Karpas-422 (cell line): ENCODE data around the gene PTPRK. TPM values are rescaled to one million over a fixed set of nuclear protein-coding genes. Genes with fewer than 3 reads are reported as not detected.

ENCODE experiments used
- DNase-seq: peaks from one replicate; pipeline ENCODE4 v3.0.0-alpha.2; 2015
- H2AFZ ChIP-seq: fragments of 200-600 bp; sonication (generic); 2 replicates; pipeline ENCODE4 v1.6.1; 2014; ENCODE audit warnings: antibody characterized with exemption, low read length, mixed read lengths
- H3K27ac ChIP-seq: fragments of 200-600 bp; sonication (generic); 2 replicates; pipeline ENCODE4 v1.5.1; 2014; ENCODE audit warnings: mild to moderate bottlenecking, low read length, moderate library complexity
- H3K27me3 ChIP-seq: fragments of 200-600 bp; sonication (generic); 2 replicates; pipeline ENCODE4 v1.6.1; 2014; ENCODE audit warnings: low read length, mixed read lengths
- H3K36me3 ChIP-seq: fragments of 200-600 bp; sonication (generic); 2 replicates; pipeline ENCODE4 v1.6.1; 2014; ENCODE audit warnings: low read length, mixed read lengths; ENCODE audit not compliant: insufficient read depth
- H3K4me1 ChIP-seq: fragments of 200-600 bp; sonication (generic); 2 replicates; pipeline ENCODE4 v1.6.1; 2014; ENCODE audit warnings: mild to moderate bottlenecking, low read length, mixed read lengths
- H3K4me2 ChIP-seq: fragments of 200-600 bp; sonication (generic); 2 replicates; pipeline ENCODE4 v1.6.1; 2014; ENCODE audit warnings: low read length, low read depth, mild to moderate bottlenecking; ENCODE audit not compliant: poor library complexity, severe bottlenecking
- H3K4me3 ChIP-seq: fragments of 200-600 bp; sonication (generic); 2 replicates; pipeline ENCODE4 v1.5.1; 2014; ENCODE audit warnings: mild to moderate bottlenecking, antibody characterized with exemption, low read length, mixed read lengths
- H3K79me2 ChIP-seq: fragments of 200-600 bp; sonication (generic); 2 replicates; pipeline ENCODE4 v1.6.1; 2014; ENCODE audit warnings: mild to moderate bottlenecking, low read length, mixed read lengths
- H3K9ac ChIP-seq: fragments of 200-600 bp; sonication (generic); 2 replicates; pipeline ENCODE4 v1.6.0; 2014; ENCODE audit warnings: low read length
- H3K9me2 ChIP-seq: fragments of 200-600 bp; sonication (generic), shearing (Covaris generic); replicated peaks from 2 replicates; pipeline ENCODE4 v1.6.0; 2014; ENCODE audit warnings: mild to moderate bottlenecking, low read length, moderate library complexity; ENCODE audit not compliant: insufficient read depth
- H3K9me3 ChIP-seq: fragments of 300-700, 200-600 bp; sonication (generic); 2 replicates; pipeline ENCODE4 v1.6.1; 2014; ENCODE audit warnings: low read length, mixed read lengths
- H4K20me1 ChIP-seq: fragments of 200-600 bp; sonication (generic); 2 replicates; pipeline ENCODE4 v1.6.1; 2014; ENCODE audit warnings: mild to moderate bottlenecking, antibody characterized with exemption, low read length, low read depth; ENCODE audit not compliant: insufficient read depth
- total RNA-seq: library from RNA; depleted of rRNA; stranded (reverse); fragments of >200 nt; shearing (Covaris generic); gene quantifications from 2 replicates; pipeline ENCODE4 v1.2.3, GENCODE V29; 2014; ENCODE audit warnings: low replicate concordance

Gene PTPRK
- total RNA-seq, 1 experiment from 2014 or later: 0.04 TPM

DNA sequence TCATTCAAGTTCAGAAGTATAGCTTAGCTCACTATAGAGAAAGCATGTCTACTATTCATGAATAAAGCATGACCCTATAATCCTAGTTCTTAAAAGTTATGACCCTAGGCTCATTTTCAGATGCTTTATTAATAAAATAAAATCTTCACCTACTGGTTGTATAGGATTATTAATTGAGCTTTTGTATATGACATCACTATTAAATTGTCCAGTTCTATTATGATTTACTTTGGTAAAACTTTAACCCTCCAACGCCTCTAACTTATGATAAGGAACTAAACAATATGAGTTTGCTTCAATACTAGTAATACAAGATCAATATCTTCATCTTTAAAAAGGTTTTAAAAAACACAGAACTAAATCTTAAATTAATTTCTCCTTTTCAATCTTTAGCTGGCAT is 356.1 kb downstream of the PTPRK start:
- Histone ChIP-seq H3K4me2 (no peak overlapping the region), H2AFZ (no peak overlapping the region), H3K4me3 (no peak overlapping the region), H4K20me1 (no peaks in the 10 kb centered on the region), H3K9me3 (peaks cover 4% of the 10 kb centered on the region; the same call in 1 of the 2 replicates), H3K27me3 (no peaks in the 10 kb centered on the region), H3K9me2 (no peaks in the 10 kb centered on the region), H3K79me2 (no peaks in the 10 kb centered on the region), H3K36me3 (no peaks in the 10 kb centered on the region), H3K27ac (no peak overlapping the region), H3K4me1 (no peaks in the 10 kb centered on the region), H3K9ac (no peak overlapping the region)
- no peak for DNase-seq

DNA sequence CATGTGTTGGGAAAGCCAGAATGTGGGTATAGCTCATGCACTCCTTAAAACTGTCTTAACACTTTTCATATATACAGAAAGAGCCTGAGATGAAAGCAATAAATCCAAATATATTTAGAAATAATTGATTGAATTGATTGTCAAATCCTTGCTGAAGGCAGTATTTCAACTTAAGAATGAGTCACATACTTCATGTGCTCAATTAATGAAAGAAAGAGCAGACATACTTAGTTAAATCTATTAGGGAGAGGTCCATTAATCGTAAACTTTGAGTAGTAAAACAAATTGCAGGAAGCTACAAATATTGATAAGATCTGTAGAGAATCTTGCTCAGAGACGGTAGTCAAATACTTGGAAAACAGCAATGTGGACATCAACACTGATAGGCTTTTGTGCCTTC is 358.0 kb downstream of the PTPRK start:
- Histone ChIP-seq H3K27ac (no peak overlapping the region), H3K79me2 (no peaks in the 10 kb centered on the region), H2AFZ (no peak overlapping the region), H3K9me2 (no peaks in the 10 kb centered on the region), H4K20me1 (no peaks in the 10 kb centered on the region), H3K27me3 (no peaks in the 10 kb centered on the region), H3K4me3 (no peak overlapping the region), H3K4me1 (no peaks in the 10 kb centered on the region), H3K36me3 (no peaks in the 10 kb centered on the region), H3K9ac (no peak overlapping the region), H3K4me2 (no peak overlapping the region), H3K9me3 (peaks cover 8% of the 10 kb centered on the region; the same call in 1 of the 2 replicates)
- DNase-seq: no peak

DNA sequence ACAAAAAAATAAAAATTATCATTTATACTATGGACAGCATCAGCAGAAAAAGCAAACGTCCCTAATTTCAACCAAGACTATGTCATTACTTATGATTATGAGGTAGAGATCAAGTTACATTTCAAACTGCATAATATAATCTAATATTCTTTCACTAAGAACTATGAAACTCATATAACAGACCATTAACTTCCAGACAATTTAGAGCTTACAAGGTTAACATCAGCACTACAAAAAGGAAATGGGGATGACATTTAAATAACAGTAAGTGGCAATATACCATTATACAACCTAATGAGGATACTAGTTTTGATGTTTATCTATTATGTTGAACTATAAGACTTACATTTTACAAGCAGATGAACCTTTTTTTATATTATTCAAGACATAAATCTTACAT is 358.6 kb downstream of the PTPRK start:
- Histone ChIP-seq H3K4me2 (no peak overlapping the region), H3K27ac (no peak overlapping the region), H3K36me3 (no peaks in the 10 kb centered on the region), H3K27me3 (no peaks in the 10 kb centered on the region), H4K20me1 (no peaks in the 10 kb centered on the region), H3K4me1 (no peaks in the 10 kb centered on the region), H3K9me3 (peaks cover 8% of the 10 kb centered on the region; the same call in 1 of the 2 replicates), H3K9ac (no peak overlapping the region), H3K4me3 (no peak overlapping the region), H2AFZ (no peak overlapping the region), H3K9me2 (no peaks in the 10 kb centered on the region), H3K79me2 (no peaks in the 10 kb centered on the region)
- no peak for DNase-seq

DNA sequence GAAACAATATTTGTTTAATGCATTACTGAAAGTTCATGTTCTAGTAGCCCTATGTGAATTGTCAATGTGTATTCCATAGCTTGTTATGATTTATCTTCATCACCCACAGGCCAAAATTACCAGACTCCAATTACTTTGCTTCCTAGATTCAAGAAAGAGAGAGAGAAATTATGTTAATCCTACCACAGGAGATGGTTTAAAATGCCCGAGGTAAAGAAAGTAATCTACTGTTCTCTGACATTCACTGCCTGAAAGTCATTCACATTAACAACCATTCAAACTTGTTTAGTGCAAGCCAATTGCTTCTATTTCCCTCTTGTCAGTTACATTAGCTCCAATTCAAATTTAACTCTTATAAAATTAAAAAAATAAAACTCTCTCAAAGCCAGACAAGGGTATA is 359.1 kb downstream of the PTPRK start:
- no peaks in the 10 kb centered on the region for H3K4me1 ChIP-seq
- H3K27me3 ChIP-seq: no peaks in the 10 kb centered on the region
- H3K36me3 ChIP-seq: no peaks in the 10 kb centered on the region
- peaks cover 8% of the 10 kb centered on the region; the same call in 1 of the 2 replicates for H3K9me3 ChIP-seq
- H2AFZ ChIP-seq: no peak overlapping the region
- no peak overlapping the region for H3K4me3 ChIP-seq
- no peak for DNase-seq
- no peaks in the 10 kb centered on the region for H3K79me2 ChIP-seq
- H3K9ac ChIP-seq: no peak overlapping the region
- no peak overlapping the region for H3K27ac ChIP-seq
- H3K9me2 ChIP-seq: no peaks in the 10 kb centered on the region
- H4K20me1 ChIP-seq: no peaks in the 10 kb centered on the region
- H3K4me2 ChIP-seq: no peak overlapping the region

DNA sequence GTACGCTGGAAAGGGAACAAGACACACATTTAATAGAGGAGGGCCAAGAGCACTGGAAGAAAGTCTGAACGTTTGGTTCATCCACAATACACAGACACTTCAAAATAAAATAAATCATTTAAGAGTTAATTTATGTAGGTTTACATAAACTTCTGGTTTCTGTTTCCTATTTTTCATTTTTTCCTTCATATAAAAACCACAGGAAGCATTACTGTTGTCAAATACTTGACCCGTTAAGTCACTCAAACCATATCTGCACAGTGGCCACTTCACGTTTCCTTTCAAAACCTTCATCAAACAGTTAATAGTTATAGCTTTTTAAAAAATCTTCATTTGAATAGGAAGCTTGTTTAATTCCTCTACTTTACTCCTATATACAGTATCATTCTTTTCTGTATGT is 361.9 kb downstream of the PTPRK start:
- no peak overlapping the region for H3K9ac ChIP-seq
- no peaks in the 10 kb centered on the region for H3K9me2 ChIP-seq
- H4K20me1 ChIP-seq: no peaks in the 10 kb centered on the region

DNA sequence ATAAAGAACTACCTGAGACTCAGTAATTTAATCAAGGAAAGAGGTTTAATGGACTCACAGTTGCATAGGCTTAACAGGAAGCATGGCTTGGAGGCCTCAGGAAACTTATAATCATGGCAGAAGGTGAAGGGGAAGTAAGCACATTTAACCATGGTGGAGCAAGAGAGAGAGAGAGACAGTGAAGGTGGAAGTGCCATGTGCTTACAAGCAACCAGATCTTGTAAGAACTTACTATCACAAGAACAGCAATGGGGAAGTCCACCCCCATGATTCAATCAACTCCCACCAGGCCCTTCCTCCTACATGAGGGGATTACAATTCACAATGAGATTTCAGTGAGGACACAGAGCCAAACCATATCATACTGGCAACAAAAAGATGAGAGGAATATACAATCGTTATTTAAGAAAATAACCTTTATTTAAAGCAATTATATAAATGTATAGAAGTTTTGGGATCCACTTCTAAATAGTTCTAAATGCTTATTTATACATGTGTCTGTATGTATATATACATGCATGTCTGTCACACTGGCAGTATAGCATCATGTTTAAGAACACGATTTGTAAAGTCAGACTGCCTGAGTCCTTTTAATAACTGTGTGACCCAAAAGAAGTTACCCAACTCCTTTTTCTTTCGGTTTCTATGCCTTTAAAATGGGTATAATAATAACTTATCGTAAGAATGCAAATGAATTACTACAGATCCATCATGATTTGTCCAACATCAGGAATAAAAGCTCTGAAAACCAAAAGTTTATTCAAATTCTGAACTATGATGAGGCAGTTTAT is 363.9 kb downstream of the PTPRK start:
- Histone ChIP-seq H3K27me3 (no peaks in the 10 kb centered on the region), H4K20me1 (no peaks in the 10 kb centered on the region), H3K27ac (no peak overlapping the region), H3K9ac (no peak overlapping the region), H3K79me2 (no peaks in the 10 kb centered on the region), H2AFZ (no peak overlapping the region), H3K4me1 (no peaks in the 10 kb centered on the region), H3K36me3 (no peaks in the 10 kb centered on the region), H3K9me2 (no peaks in the 10 kb centered on the region), H3K4me3 (no peak overlapping the region), H3K9me3 (peaks cover 8% of the 10 kb centered on the region; the same call in 1 of the 2 replicates), H3K4me2 (no peak overlapping the region)
- DNase-seq: no peak

More for the DNA sequence above, 361.9 kb downstream of the PTPRK start:
- H2AFZ ChIP-seq: no peak overlapping the region
- no peaks in the 10 kb centered on the region for H3K79me2 ChIP-seq
- no peaks in the 10 kb centered on the region for H3K4me1 ChIP-seq
- no peak for DNase-seq
- H3K4me3 ChIP-seq: no peak overlapping the region
- H3K36me3 ChIP-seq: no peaks in the 10 kb centered on the region
- no peak overlapping the region for H3K27ac ChIP-seq
- H3K27me3 ChIP-seq: no peaks in the 10 kb centered on the region
- peaks cover 8% of the 10 kb centered on the region; the same call in 1 of the 2 replicates for H3K9me3 ChIP-seq
- H3K4me2 ChIP-seq: no peak overlapping the region

DNA sequence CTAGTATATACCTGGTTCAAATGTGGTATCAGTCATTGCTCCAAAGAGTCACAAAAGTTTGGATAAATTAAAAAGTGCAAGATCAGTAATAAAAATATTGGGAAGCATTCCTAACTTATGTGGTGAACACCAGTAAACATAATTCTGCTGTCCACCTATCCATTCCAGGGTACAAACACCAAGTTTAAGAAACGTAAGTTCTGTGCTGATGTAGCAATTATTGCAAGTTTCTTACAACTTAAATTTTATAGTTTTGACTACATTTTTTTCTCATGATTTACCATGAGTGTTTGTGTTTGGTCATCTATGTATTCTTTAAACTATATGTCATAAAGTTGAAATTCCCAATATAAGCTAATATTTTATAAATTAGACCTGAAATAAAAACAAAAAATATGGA is 364.6 kb downstream of the PTPRK start:
- H3K4me1 ChIP-seq: no peaks in the 10 kb centered on the region
- DNase-seq: no peak

DNA sequence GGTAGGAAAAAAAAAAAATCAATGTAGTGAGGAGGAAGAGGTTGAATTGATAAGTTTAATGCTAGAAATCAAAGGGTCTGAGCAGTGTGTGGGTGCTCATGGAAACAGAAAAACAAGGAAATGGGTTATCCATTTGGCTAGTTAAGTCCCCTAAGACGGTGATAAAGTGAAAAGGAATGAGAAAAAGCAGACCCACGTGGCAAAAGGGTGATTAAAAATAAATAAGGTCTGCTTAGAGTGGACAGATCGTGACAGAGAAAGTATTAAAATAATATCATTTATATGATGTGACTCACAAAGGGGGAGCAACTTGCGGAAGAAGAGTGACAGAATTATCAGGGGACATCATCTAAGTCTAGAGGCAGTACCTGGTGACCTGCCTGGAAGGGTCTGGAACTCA is 367.8 kb downstream of the PTPRK start:
- no peaks in the 10 kb centered on the region for H3K36me3 ChIP-seq
- H3K4me3 ChIP-seq: no peak overlapping the region
- H2AFZ ChIP-seq: no peak overlapping the region
- no peaks in the 10 kb centered on the region for H3K9me2 ChIP-seq
- no peak for DNase-seq
- H3K9ac ChIP-seq: no peak overlapping the region
- no peak overlapping the region for H3K27ac ChIP-seq
- H3K9me3 ChIP-seq: no peaks in the 10 kb centered on the region; the same call in 1 of the 2 replicates
- no peaks in the 10 kb centered on the region for H3K4me1 ChIP-seq
- no peak overlapping the region for H3K4me2 ChIP-seq
- no peaks in the 10 kb centered on the region for H4K20me1 ChIP-seq
- H3K79me2 ChIP-seq: no peaks in the 10 kb centered on the region
- no peaks in the 10 kb centered on the region for H3K27me3 ChIP-seq

More for the DNA sequence above, 364.6 kb downstream of the PTPRK start:
- no peaks in the 10 kb centered on the region for H3K27me3 ChIP-seq
- H3K79me2 ChIP-seq: no peaks in the 10 kb centered on the region
- H3K9ac ChIP-seq: no peak overlapping the region
- no peak overlapping the region for H3K27ac ChIP-seq
- H3K4me3 ChIP-seq: no peak overlapping the region
- no peaks in the 10 kb centered on the region for H4K20me1 ChIP-seq
- no peaks in the 10 kb centered on the region for H3K36me3 ChIP-seq
- no peak overlapping the region for H2AFZ ChIP-seq
- peaks cover 8% of the 10 kb centered on the region; the same call in 1 of the 2 replicates for H3K9me3 ChIP-seq
- H3K4me2 ChIP-seq: no peak overlapping the region
- H3K9me2 ChIP-seq: no peaks in the 10 kb centered on the region
